GM10266 (cell line): ENCODE data around the gene ANKRD33.

Source experiments
- DNase-seq: peaks from one replicate; pipeline ENCODE4 v3.0.0; 2012; ENCODE audit errors: extremely low spot score
- TF ChIP-seq, protein P1 (sequence below): IDR thresholded peaks from 2 replicates; pipeline ENCODE4 v1.5.1; 2012; ENCODE audit warnings: mild to moderate bottlenecking, low read depth; ENCODE audit not compliant: control insufficient read depth, insufficient read depth; ENCODE audit errors: missing control alignments

Gene ANKRD33

DNA sequence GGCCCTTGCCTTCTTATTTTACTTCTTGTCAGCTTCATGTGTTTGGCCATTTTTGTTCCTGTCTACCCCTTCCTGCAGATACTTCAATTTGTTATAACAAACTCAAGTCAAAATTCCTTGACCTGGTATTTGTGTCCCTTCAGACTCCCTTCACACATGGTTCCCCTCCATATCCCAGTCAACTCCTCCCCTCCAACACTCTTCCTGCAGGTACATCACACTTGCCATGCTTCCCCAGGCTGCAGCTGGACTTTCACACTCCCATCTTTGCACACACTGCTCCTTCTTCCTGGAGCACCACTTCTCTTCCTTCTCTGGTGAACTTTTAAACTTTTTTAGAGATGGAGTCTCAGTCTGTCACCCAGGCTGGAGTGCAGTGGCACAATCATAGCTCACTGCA is 20.5 kb upstream of the ANKRD33 start:
- DNase-seq, result no peak
- TF ChIP-seq, protein P1, sequence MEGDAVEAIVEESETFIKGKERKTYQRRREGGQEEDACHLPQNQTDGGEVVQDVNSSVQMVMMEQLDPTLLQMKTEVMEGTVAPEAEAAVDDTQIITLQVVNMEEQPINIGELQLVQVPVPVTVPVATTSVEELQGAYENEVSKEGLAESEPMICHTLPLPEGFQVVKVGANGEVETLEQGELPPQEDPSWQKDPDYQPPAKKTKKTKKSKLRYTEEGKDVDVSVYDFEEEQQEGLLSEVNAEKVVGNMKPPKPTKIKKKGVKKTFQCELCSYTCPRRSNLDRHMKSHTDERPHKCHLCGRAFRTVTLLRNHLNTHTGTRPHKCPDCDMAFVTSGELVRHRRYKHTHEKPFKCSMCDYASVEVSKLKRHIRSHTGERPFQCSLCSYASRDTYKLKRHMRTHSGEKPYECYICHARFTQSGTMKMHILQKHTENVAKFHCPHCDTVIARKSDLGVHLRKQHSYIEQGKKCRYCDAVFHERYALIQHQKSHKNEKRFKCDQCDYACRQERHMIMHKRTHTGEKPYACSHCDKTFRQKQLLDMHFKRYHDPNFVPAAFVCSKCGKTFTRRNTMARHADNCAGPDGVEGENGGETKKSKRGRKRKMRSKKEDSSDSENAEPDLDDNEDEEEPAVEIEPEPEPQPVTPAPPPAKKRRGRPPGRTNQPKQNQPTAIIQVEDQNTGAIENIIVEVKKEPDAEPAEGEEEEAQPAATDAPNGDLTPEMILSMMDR, result no peak

DNA sequence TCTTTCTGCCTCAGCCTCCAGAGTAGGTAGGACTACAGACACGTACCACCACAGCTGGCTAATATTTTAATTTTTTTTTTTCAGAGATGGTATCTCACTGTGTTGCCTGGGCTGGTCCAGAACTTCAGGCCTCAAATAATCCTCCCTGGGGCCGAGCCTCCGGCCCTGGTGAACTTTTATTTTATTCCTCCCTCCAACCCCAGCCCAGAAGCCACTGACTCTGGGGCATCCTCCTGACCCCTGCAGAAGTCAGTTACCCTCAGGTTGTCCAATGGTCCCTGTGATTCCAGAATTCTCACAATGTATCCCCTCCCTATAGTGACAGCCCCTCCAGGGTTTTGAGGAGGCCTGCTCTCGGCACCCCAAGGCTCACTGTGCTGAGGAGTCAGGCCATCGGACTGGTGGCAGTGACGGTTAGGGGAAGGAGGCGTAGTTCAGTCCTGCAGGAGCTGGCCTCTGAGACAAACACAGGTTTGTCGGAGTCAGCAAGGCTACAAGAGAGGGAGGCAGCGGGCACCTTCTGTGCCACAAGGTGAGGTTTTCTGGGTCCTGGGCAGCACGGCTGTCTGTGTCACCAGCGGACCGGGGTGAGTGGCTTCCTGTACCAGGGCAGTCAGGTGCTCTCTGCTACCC is 20.0 kb upstream of the ANKRD33 start:
- TF ChIP-seq, protein P1, result no peak
- DNase-seq, result no peak

DNA sequence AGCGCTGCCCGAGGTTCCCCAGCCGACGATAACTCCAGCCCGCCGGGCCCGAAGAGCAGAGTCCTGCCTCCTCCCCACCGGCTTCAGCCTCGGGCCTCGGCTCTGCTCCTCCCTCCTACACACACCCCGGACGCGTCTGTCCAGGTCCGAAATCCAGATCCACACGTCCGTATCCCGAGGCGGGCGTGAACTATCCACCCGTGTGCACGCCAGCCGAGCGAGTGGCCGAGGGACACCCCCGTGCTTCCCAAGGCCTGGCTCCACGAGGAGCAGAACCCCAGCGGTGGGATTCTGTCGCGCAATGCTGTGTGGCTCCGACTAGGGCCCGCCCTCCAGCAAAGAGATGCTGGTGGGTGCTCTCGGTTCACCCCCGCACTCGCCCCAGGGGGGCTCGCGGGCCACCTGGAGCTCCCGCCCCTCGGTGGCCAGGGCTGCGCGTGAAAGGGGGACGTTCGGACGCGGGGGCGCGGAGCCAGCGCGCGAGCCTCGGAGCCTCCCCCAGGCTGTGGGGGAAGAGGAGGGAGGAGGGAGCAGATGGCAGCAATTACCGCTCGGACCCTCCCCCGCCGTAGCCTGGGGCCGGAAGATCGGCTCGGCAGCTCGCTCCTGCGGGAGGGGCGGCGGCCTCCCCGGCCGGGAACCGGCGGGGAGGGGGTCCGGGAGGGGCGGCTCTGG is 18.9 kb upstream of the ANKRD33 start:
- DNase-seq, result no peak
- TF ChIP-seq, protein P1, result no peak

DNA sequence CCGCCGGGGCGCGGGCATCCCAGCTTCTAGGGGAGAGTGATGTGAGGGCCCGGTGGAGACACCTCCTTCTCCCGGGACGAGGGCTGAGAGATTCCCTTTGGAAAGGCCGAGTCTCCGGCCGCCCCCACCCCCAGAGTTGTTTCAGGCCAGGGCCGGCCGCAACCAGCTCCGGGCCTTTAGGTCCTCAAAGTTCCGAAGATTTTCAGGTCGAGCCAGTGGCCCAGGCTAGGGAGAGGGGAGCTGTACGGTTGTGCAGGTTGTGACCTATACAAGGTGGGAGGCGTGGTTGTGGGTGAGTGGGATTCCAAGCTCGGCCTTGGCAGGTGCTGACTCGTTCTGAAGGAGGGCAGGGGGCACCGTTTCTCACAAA is 18.4 kb upstream of the ANKRD33 start:
- TF ChIP-seq, protein P1, result no peak
- DNase-seq, result no peak

DNA sequence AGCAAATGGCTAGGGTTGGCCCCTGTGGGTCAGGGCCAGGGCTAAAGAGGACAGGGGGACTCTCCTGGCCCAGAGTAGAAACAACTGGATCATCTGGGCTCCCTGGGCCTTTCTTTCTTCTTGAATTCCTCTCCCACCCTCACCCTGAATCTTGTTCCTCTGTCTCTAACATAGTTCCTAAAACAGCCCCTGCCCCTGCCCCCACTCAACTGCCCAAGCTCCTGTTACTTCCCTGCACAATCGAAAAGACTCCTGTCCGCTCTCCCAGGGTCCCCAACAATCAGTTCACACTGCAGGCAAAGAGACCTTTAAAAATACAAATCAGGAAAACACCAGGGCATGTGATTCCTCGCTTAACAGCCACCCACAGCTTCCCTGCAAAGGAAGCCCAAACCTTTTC is 18.0 kb upstream of the ANKRD33 start:
- no peak for DNase-seq
- TF ChIP-seq, protein P1, result no peak

DNA sequence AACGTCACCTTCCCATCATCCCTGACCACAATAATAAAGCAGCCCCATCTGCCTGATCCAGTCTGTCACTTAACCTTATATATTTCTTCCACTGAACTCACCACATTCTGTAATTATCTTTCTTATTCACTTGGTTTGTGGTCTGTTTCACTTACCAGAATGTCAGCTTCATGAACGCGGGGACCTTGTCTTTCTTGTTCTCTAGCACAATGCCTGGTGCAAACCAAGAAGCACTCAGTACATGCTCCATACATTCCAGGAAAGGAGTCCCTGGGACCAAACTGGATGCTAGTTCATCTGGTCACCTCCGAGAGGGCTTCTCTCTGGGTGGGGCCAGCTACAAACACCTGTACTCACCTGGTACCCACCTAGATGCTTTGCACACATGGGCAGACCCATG is 17.4 kb upstream of the ANKRD33 start:
- TF ChIP-seq, protein P1, result no peak
- DNase-seq, result no peak

DNA sequence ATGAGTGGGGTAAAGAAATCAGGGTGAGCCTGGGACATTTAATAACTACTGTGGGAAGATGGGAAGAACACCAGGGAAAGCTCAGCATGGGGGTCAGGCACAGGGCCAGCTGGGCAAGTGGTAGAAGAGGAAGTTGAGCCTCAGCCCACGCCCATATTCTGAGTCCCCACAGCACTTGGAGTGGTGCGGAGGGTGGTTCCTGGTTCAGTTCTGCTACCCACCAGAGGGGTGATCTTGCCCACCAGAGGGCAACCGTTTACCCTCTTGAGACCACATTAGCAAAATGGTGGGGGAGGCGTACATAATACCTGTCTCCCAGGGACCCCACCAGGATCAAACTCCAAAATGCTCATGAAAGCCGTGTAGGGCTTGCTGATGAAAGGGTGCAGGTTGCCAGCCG is 16.8 kb upstream of the ANKRD33 start:
- TF ChIP-seq, protein P1, result no peak
- no peak for DNase-seq
